ENCODE results near the gene OGFR. TPM values are rescaled to one million over a fixed set of nuclear protein-coding genes. Genes with fewer than 3 reads are reported as not detected.

OGFR gene
- total RNA-seq, 1 experiment from 2014 or later = 57.4 TPM

- H3K9me3 ChIP-seq (ENCODE audit: insufficient read depth, low read depth) = no peaks in the 10 kb centered on the region
- H3K4me1 ChIP-seq (replicated peaks; ENCODE audit: insufficient read depth) = peaks cover 14% of the 10 kb centered on the region
- peak overlapping the region; percentile 83; the same call in 1 of the 2 replicates for H3K4me3 ChIP-seq
- H3K27ac ChIP-seq = no peak overlapping the region
- no peak for DNase-seq
- no TSS peak for BruUV-seq (replicated peaks)
- peaks cover 41% of the 10 kb centered on the region for H4K20me1 ChIP-seq (ENCODE audit: insufficient read depth)
- TF ChIP-seq CTCF (conservative IDR thresholded peaks at IDR 0.05) (no peak), EZH2 (IDR thresholded peaks at IDR 0.05; ENCODE audit: low read depth) (no peak)
- H3K79me2 ChIP-seq (ENCODE audit: low read depth) = peaks cover 30% of the 10 kb centered on the region
- POLR2A ChIA-PET (ENCODE audit: unreplicated experiment) = no interaction called here
- CTCF ChIA-PET = interaction anchor here (1.5 kb wide), 1 partner anchor 16 kb away, joined by 5 read pairs; no protein-coding TSS in a partner anchor
- intact Hi-C loops (cut with micrococcal nuclease; ENCODE audit: unreplicated experiment) = loop anchor here (5.0 kb wide), 1 partner anchor 184 kb away; no protein-coding TSS in a partner anchor
- H3K36me3 ChIP-seq (ENCODE audit: low read depth) = peaks cover 14% of the 10 kb centered on the region
- peaks cover 36% of the 10 kb centered on the region for H3F3A ChIP-seq (ENCODE audit: insufficient read depth, low read depth)
- no peaks in the 10 kb centered on the region for H3K9me2 ChIP-seq (ENCODE audit: insufficient read depth)
- peak overlapping the region; percentile 97 for H3K4me2 ChIP-seq
- no peaks in the 10 kb centered on the region for H3K27me3 ChIP-seq (ENCODE audit: insufficient read depth, low read depth)
- no peak overlapping the region for H2AFZ ChIP-seq
Measured at GRCh38 chr20:62806383-62807050, 1.9 kb downstream of the OGFR start.

- no TSS peak for BruUV-seq (replicated peaks)
- peaks cover 14% of the 10 kb centered on the region for H3K4me1 ChIP-seq (replicated peaks; ENCODE audit: insufficient read depth)
- H3K27ac ChIP-seq = no peak overlapping the region
- H3F3A ChIP-seq (ENCODE audit: insufficient read depth, low read depth) = peaks cover 34% of the 10 kb centered on the region
- DNase-seq = no peak
- H3K79me2 ChIP-seq (ENCODE audit: low read depth) = peaks cover 30% of the 10 kb centered on the region
- H3K27me3 ChIP-seq (ENCODE audit: insufficient read depth, low read depth) = no peaks in the 10 kb centered on the region
- no peak overlapping the region for H2AFZ ChIP-seq
- H4K20me1 ChIP-seq (ENCODE audit: insufficient read depth) = peaks cover 43% of the 10 kb centered on the region
- peaks cover 14% of the 10 kb centered on the region for H3K36me3 ChIP-seq (ENCODE audit: low read depth)
- H3K9me3 ChIP-seq (ENCODE audit: insufficient read depth, low read depth) = no peaks in the 10 kb centered on the region
- TF ChIP-seq CTCF (conservative IDR thresholded peaks at IDR 0.05) (no peak), EZH2 (IDR thresholded peaks at IDR 0.05; ENCODE audit: low read depth) (no peak)
- H3K9me2 ChIP-seq (ENCODE audit: insufficient read depth) = no peaks in the 10 kb centered on the region
- intact Hi-C loops (cut with micrococcal nuclease; ENCODE audit: unreplicated experiment) = loop anchor here (5.0 kb wide), 1 partner anchor 185 kb away; no protein-coding TSS in a partner anchor
- no peak overlapping the region for H3K4me2 ChIP-seq
- ChIA-PET CTCF (interaction anchor here (1.1 kb wide), 1 partner anchor 308 kb away, joined by 10 read pairs; no protein-coding TSS in a partner anchor), POLR2A (ENCODE audit: unreplicated experiment) (no interaction called here)
- H3K4me3 ChIP-seq = no peak overlapping the region
Measured at GRCh38 chr20:62807444-62808210, 3.0 kb downstream of the OGFR start.

GRCh38 chr20:62808211-62808865 is 3.7 kb downstream of the OGFR start:
- CTCF ChIA-PET = interaction anchor here (0.6 to 1.1 kb wide), 2 partner anchors 39 to 308 kb away, joined by 5 to 10 read pairs; no protein-coding TSS in a partner anchor
- H3K27ac ChIP-seq = no peak overlapping the region
- H3K4me3 ChIP-seq = no peak overlapping the region
- no TSS peak for BruUV-seq (replicated peaks)
- H3F3A ChIP-seq (ENCODE audit: insufficient read depth, low read depth) = peaks cover 31% of the 10 kb centered on the region
- peaks cover 46% of the 10 kb centered on the region for H4K20me1 ChIP-seq (ENCODE audit: insufficient read depth)
- H3K9me3 ChIP-seq (ENCODE audit: insufficient read depth, low read depth) = no peaks in the 10 kb centered on the region
- peak in 1 of 2 experiments; percentile 68 for DNase-seq
- no peak for TF ChIP-seq EZH2 (IDR thresholded peaks at IDR 0.05; ENCODE audit: low read depth)
- peak; percentile 99 for TF ChIP-seq CTCF (conservative IDR thresholded peaks at IDR 0.05)
- H3K9me2 ChIP-seq (ENCODE audit: insufficient read depth) = no peaks in the 10 kb centered on the region
- no peak overlapping the region for H3K4me2 ChIP-seq
- POLR2A ChIA-PET (ENCODE audit: unreplicated experiment) = no interaction called here
- H2AFZ ChIP-seq = no peak overlapping the region
- H3K27me3 ChIP-seq (ENCODE audit: insufficient read depth, low read depth) = no peaks in the 10 kb centered on the region
- peaks cover 14% of the 10 kb centered on the region for H3K4me1 ChIP-seq (replicated peaks; ENCODE audit: insufficient read depth)
- H3K36me3 ChIP-seq (ENCODE audit: low read depth) = peaks cover 14% of the 10 kb centered on the region
- intact Hi-C loops (cut with micrococcal nuclease; ENCODE audit: unreplicated experiment) = loop anchor here (5.0 kb wide), 1 partner anchor 186 kb away; no protein-coding TSS in a partner anchor
- H3K79me2 ChIP-seq (ENCODE audit: low read depth) = peaks cover 30% of the 10 kb centered on the region
